Activated CD8-positive, alpha-beta T cell treated with anti-CD3 and anti-CD28 coated beads for 36 hours (primary cell): ENCODE data around the gene C2orf92. TPM values are rescaled to one million over a fixed set of nuclear protein-coding genes. Genes with fewer than 3 reads are reported as not detected.

Experiments used
- ATAC-seq: fragments of 200-7000 bp; cut with Tn5 transposase; one replicate; pipeline ENCODE4 v1.10.0; 2021; ENCODE audit warnings: mild to moderate bottlenecking, moderate library complexity
- CTCF ChIA-PET: fragments of 350-600 bp; sonication (Branson Sonifier 250); formaldehyde crosslinking; loops from one replicate; lab custom pipeline; 2021; ENCODE audit warnings: antibody characterized with exemption; lab: Charles Lee
- POLR2A ChIA-PET: fragments of 350-600 bp; sonication (Branson Sonifier 250); formaldehyde crosslinking; loops from one replicate; lab custom pipeline; 2021; ENCODE audit warnings: antibody characterized with exemption; lab: Charles Lee
- DNase-seq: peaks from one replicate; pipeline ENCODE4 v3.0.0-alpha.2; 2020
- H3K27ac Mint-ChIP-seq: one replicate; pipeline ENCODE4 v1.8.0; 2021; ENCODE audit warnings: mild to moderate bottlenecking, mixed read lengths
- H3K27me3 Mint-ChIP-seq: one replicate; pipeline ENCODE4 v1.8.0; 2021; ENCODE audit warnings: mixed read lengths
- H3K36me3 Mint-ChIP-seq: one replicate; pipeline ENCODE4 v1.8.0; 2021; ENCODE audit warnings: low read depth, mixed read lengths
- H3K4me1 Mint-ChIP-seq: one replicate; pipeline ENCODE4 v1.8.0; 2021; ENCODE audit warnings: low read depth, mixed read lengths
- H3K4me3 Mint-ChIP-seq: one replicate; pipeline ENCODE4 v1.8.0; 2021; ENCODE audit warnings: mild to moderate bottlenecking, moderate library complexity, mixed read lengths
- H3K9me3 Mint-ChIP-seq: one replicate; pipeline ENCODE4 v1.8.0; 2021; ENCODE audit warnings: mixed read lengths
- intact Hi-C: fragments of 100-400 bp; cut with micrococcal nuclease; formaldehyde crosslinking; loops from one replicate; pipeline ENCODE4 v1.10.0; 2022
- total RNA-seq, 2 experiments: library from RNA; stranded (reverse); gene quantifications; one replicate each; pipeline ENCODE4 v1.2.3, GENCODE V29; 2021
- TF ChIP-seq, protein P1 (sequence below): fragments of 200-600 bp; IDR thresholded peaks from one replicate; pipeline ENCODE4 v1.8.0; 2022; ENCODE audit warnings: antibody characterized with exemption, mild to moderate bottlenecking

C2orf92 gene
- total RNA-seq, 2 experiments from 2014 or later: 6.8 to 11.7 TPM

DNA sequence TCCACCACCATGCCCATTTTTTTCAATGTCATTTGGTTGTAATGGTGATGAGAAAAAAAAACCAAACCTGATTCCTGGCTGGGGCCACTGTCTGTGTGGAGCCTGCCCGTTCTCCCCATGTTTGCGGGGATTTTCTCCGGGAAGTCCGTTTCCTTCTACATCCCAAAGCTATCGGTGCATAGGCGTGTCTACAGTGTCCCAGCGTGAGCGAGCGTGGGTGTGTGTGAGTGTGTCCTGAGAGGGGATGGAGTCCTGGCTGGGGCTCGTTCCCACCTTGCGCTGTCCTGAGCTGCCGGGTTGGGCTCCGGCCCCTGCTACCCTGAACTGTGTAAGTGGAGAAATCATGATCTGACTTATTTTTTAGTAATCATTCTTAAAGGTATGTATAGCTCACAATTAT lies 36.6 kb downstream of the C2orf92 start:
- H3K9me3 Mint-ChIP-seq: peaks cover 2% of the 10 kb centered on the region
- ChIA-PET CTCF (interaction anchor here (11.4 kb wide), 1 partner anchor 8 kb away, joined by 154 read pairs; no protein-coding TSS in a partner anchor), POLR2A (no interaction called here)
- peaks cover 12% of the 10 kb centered on the region for H3K4me1 Mint-ChIP-seq
- TF ChIP-seq, protein P1, sequence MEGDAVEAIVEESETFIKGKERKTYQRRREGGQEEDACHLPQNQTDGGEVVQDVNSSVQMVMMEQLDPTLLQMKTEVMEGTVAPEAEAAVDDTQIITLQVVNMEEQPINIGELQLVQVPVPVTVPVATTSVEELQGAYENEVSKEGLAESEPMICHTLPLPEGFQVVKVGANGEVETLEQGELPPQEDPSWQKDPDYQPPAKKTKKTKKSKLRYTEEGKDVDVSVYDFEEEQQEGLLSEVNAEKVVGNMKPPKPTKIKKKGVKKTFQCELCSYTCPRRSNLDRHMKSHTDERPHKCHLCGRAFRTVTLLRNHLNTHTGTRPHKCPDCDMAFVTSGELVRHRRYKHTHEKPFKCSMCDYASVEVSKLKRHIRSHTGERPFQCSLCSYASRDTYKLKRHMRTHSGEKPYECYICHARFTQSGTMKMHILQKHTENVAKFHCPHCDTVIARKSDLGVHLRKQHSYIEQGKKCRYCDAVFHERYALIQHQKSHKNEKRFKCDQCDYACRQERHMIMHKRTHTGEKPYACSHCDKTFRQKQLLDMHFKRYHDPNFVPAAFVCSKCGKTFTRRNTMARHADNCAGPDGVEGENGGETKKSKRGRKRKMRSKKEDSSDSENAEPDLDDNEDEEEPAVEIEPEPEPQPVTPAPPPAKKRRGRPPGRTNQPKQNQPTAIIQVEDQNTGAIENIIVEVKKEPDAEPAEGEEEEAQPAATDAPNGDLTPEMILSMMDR: no peak
- H3K4me3 Mint-ChIP-seq: no peak overlapping the region
- intact Hi-C loops: no loop called here
- peaks cover 2% of the 10 kb centered on the region for H3K36me3 Mint-ChIP-seq
- ATAC-seq: no peak
- no peak overlapping the region for H3K27ac Mint-ChIP-seq
- DNase-seq: no peak
- no peaks in the 10 kb centered on the region for H3K27me3 Mint-ChIP-seq

DNA sequence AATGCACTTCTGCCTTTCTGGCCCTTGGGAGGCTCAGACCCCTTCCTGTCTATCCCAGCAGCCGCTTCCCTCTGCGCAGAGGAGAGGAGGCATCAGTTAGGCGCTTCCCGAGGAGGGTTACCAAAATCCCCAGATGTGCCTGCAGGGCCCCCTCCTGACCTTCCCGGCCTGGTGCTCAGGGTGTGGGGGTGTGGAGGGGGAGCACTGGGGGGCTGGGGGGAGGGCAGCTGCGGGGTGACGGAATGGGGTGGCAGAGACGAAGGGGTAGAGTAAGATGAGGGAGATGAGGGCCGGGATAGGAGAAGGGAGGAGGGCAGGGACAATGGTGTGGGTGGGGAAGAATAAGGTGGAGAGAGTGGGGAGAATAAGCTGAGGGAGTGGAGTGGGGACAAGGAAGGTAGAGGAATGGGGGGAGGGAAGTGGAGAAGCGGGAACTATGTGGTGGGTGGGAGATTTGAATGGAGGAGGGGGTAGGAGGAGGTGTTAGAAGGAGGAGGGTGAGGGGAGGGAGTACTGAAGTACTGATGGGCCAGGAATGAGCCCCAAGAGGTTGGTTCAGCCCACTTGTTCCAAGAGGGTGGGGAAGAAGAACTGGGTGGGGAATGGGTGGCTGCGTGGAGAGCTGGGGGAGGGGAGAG lies 37.3 kb downstream of the C2orf92 start:
- peaks cover 2% of the 10 kb centered on the region for H3K36me3 Mint-ChIP-seq
- no peaks in the 10 kb centered on the region for H3K27me3 Mint-ChIP-seq
- no peak overlapping the region for H3K4me3 Mint-ChIP-seq
- TF ChIP-seq, protein P1: no peak
- H3K9me3 Mint-ChIP-seq: peaks cover 2% of the 10 kb centered on the region
- intact Hi-C loops: no loop called here
- H3K27ac Mint-ChIP-seq: no peak overlapping the region
- DNase-seq: no peak
- CTCF ChIA-PET: interaction anchor here (0.7 to 11.4 kb wide), 2 partner anchors 9 to 41 kb away, joined by 3 to 154 read pairs; no protein-coding TSS in a partner anchor
- peaks cover 19% of the 10 kb centered on the region for H3K4me1 Mint-ChIP-seq
- no peak for ATAC-seq
- POLR2A ChIA-PET: no interaction called here

DNA sequence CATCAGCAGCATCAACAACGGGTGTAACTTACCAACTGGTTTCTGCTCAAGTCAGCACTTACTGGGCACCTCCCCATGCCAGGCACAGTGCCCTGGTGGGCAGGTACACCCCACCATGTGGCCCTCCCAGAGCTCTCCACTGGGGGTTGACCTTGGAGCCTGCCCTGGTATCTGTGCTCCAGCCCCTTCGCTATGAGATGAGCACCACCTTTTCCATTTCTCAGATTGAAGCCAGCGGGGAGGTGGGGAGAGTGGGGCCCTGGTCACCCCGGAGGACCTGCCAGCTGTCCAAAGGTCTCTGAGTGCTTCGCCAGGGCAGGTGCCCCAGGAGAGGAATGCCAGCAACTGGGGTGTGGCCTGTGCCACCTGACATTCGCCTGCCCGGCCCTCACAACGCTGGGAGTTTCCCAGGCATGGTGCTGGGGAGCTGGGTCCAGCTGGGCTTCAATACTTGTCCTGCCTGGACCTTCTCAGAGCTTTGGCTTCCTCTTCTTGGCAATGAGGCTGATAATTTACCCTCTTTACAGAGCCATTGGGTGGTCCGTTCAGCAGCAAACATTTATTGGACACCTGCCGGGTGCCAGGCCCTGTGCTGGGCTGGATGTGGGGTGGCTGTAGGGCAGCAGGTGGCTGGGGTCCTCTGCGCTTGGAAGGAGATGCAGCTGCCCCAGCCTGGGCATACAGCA lies 38.0 kb downstream of the C2orf92 start:
- no peak for ATAC-seq
- POLR2A ChIA-PET: interaction anchor here (1.2 to 1.7 kb wide), 2 partner anchors 10 to 33 kb away, joined by 3 to 4 read pairs; no protein-coding TSS in a partner anchor
- CTCF ChIA-PET: interaction anchor here (0.7 to 11.8 kb wide), 9 partner anchors 10 to 678 kb away, joined by 3 to 154 read pairs (median 9); partner anchors contain the start of genes ACTR1B and ANKRD36B

DNA sequence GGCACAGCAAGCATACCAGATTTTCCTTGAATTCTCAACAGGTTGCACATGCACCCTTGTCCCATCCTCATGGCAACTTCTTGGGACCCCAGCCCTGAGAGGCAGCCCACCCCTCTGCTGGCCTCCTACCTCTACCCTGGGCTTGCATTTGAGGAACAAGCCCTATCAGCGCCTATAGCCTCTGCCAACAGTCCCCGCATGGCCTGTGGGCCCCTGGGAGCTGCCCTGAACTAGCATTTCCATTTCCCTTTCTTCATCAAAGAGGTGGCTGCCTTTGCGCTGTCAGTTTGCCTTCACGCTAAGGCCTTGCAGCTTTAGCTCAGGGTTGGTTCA lies 38.5 kb downstream of the C2orf92 start:
- H3K4me3 Mint-ChIP-seq: no peak overlapping the region

More for the DNA sequence above, 38.0 kb downstream of the C2orf92 start:
- TF ChIP-seq, protein P1: no peak
- Mint-ChIP-seq H3K36me3 (peaks cover 2% of the 10 kb centered on the region), H3K27me3 (no peaks in the 10 kb centered on the region), H3K27ac (no peak overlapping the region), H3K9me3 (peaks cover 2% of the 10 kb centered on the region), H3K4me1 (peaks cover 26% of the 10 kb centered on the region), H3K4me3 (no peak overlapping the region)
- intact Hi-C loops: no loop called here
- DNase-seq: no peak

More for the DNA sequence above, 38.5 kb downstream of the C2orf92 start:
- TF ChIP-seq, protein P1: no peak
- H3K4me1 Mint-ChIP-seq: peaks cover 30% of the 10 kb centered on the region
- no peaks in the 10 kb centered on the region for H3K27me3 Mint-ChIP-seq
- H3K36me3 Mint-ChIP-seq: peaks cover 2% of the 10 kb centered on the region
- ChIA-PET CTCF (interaction anchor here (0.9 to 11.8 kb wide), 9 partner anchors 10 to 677 kb away, joined by 3 to 154 read pairs (median 10); partner anchors contain the start of genes ACTR1B and ANKRD36B), POLR2A (interaction anchor here (1.2 to 1.7 kb wide), 4 partner anchors 9 to 43 kb away, joined by 3 to 6 read pairs (median 4); no protein-coding TSS in a partner anchor)
- intact Hi-C loops: no loop called here
- ATAC-seq: no peak
- H3K9me3 Mint-ChIP-seq: peaks cover 2% of the 10 kb centered on the region
- DNase-seq: no peak
- H3K27ac Mint-ChIP-seq: no peak overlapping the region
